Posterior cingulate gyrus (tissue), 11 donors: Measurements from ENCODE around the gene KCNH8.

ENCODE experiments used
- DNase-seq, 10 donors: peaks; one replicate each; pipeline versions ENCODE4 v3.0.0 to v3.0.0-alpha.2; 2020 to 2021; ENCODE audit warnings: mixed read lengths in 3 of 10
- intact Hi-C: fragments of 100-400 bp; cut with DNase I; formaldehyde crosslinking; loops from one replicate; pipeline ENCODE4 v1.15.1; 2023

The KCNH8 gene

GRCh38 chr3:19455546-19455945, 307.2 kb downstream of the KCNH8 start:
- no peak for DNase-seq
- intact Hi-C loops, result no loop called here

DNA sequence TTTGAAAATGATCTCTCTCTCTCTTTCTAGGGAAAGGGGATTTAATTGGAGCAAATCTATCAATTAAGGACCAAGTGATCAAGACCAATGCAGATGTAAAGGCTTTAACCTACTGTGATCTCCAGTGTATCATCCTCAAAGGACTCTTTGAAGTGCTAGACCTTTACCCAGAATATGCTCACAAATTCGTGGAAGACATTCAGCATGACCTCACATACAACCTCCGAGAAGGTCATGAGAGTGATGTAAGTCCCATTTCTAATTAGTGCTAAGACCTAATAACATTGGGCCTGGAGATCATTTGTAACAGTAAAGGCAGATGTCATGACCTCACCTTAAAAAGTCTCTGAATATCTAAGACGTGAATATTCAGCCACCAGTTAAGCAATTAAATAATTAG, 308.4 kb downstream of the KCNH8 start:
- intact Hi-C loops, result no loop called here
- DNase-seq, result no peak

GRCh38 chr3:19457449-19457848, 309.1 kb downstream of the KCNH8 start:
- no peak for DNase-seq
- intact Hi-C loops, result no loop called here

DNA sequence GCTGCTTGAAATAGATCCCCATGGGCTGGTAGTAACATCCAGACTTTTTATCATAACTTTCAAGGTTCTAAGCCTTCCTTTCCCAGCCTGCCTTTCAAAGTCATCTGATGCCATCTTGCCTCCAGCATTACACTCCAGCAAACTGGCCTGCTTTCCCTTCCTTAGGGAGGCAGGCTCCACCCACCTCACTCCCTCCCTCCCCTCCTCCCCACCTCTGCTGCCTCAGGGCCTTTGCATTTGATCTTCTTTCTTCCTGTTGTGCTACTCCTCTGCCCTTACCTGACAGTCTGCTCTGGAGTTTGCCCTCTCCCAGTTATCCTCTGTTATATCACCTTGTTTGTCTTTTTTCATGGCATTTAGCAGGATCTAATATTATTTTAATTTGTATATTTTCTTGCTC, 319.5 kb downstream of the KCNH8 start:
- intact Hi-C loops, result no loop called here
- no peak for DNase-seq

DNA sequence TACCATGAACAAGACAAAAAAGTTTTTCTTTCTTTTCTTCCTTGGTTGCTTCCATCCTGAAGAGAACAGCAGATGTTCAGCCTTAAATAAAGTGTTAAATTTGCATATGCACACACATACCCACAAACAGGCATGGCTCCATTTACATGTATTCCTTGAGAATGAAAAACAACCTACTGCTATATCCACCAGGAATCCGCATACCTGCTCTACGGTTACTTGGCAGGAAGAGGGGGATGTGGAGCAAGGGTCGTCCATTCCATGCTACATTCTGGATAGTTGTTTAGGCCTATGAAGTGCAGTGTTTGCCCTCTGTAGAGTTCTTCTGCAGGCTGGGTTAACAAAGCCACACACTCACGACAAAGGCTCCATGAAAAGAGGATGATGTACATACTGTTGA, 322.8 kb downstream of the KCNH8 start:
- intact Hi-C loops, result no loop called here
- no peak for DNase-seq

- intact Hi-C loops, result no loop called here
- peak in 1 of 10 donors; percentile 5 for DNase-seq
Measured at GRCh38 chr3:19473971-19474580, 325.8 kb downstream of the KCNH8 start.

GRCh38 chr3:19476281-19476680, 328.0 kb downstream of the KCNH8 start:
- intact Hi-C loops, result no loop called here
- no peak for DNase-seq

DNA sequence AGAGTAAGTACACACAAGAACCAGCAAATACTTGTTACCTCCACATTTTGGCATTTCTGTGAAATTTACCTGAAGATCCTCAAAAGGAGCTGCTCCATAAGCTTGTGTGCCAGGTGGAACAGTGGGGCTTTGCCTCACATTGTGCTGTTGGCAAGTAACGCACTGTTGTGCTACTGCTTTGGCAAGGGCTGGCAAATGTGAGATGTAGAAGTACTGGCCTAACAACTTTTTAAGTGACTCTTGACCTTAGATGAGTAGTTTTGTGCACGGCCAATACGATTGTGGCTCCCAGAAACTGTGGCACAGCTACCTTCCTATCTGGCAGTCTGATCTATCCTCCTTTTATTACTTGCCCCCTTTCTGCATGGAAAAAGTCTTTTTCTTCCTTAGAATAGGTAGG, 337.0 kb downstream of the KCNH8 start:
- DNase-seq, result peak in 1 of 10 donors; percentile 12
- intact Hi-C loops, result no loop called here

- no peak for DNase-seq
- intact Hi-C loops, result no loop called here
Measured at GRCh38 chr3:19487386-19487785, 339.1 kb downstream of the KCNH8 start.

- intact Hi-C loops, result no loop called here
- no peak for DNase-seq
Measured at GRCh38 chr3:19488939-19489338, 340.6 kb downstream of the KCNH8 start.

DNA sequence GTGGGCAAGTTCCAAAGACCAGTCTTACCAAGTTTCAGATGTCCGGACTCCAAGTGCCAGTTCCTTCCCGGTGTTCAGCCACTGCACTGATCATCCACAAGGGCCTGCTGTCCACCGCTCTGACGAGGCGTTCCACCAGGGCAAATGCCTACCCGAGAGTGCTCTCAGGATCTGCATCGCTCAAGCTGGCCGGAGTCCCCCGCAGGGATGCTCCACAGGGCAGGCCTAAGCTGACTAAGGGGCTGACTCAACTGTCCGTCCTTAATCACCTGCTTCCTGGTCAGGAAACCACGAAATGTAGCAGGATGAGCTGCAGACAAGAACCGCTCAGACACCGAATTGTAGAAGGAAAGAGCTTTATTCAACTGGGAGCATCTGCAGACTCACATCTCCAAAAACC, 341.6 kb downstream of the KCNH8 start:
- intact Hi-C loops, result no loop called here
- DNase-seq, result peak in 1 of 10 donors; percentile 62

DNA sequence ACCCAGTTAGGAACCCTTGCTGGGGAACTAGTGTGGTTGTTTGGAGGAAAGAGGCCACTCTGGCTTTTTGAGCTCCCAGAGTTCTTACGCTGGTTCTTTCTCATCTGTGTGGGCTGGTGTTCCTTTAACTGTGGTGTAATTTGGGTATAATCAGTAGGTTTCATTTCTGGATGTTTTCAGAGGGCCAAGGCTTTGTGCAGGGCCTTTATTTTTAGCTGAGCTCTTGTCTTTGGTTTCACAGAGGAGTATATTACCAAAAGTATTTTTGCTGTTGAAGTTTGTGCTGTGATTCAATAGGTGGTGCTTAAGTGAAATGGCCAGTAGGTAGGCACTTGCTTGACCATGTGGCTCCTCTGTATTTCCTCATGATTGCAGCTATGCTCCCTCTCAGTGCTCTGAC, 357.9 kb downstream of the KCNH8 start:
- intact Hi-C loops, result no loop called here

GRCh38 chr3:19522305-19522704, 374.0 kb downstream of the KCNH8 start:
- no peak for DNase-seq

More for the DNA sequence above, 357.9 kb downstream of the KCNH8 start:
- no peak for DNase-seq

GRCh38 chr3:19526071-19526470, 377.8 kb downstream of the KCNH8 start:
- intact Hi-C loops, result no loop called here
- DNase-seq, result no peak

More at GRCh38 chr3:19522305-19522704, 374.0 kb downstream of the KCNH8 start:
- intact Hi-C loops, result no loop called here

- DNase-seq, result no peak
- intact Hi-C loops, result no loop called here
Measured at GRCh38 chr3:19527746-19528145, 379.4 kb downstream of the KCNH8 start.

GRCh38 chr3:19531426-19531825, 383.1 kb downstream of the KCNH8 start:
- no peak for DNase-seq
- intact Hi-C loops, result no loop called here

DNA sequence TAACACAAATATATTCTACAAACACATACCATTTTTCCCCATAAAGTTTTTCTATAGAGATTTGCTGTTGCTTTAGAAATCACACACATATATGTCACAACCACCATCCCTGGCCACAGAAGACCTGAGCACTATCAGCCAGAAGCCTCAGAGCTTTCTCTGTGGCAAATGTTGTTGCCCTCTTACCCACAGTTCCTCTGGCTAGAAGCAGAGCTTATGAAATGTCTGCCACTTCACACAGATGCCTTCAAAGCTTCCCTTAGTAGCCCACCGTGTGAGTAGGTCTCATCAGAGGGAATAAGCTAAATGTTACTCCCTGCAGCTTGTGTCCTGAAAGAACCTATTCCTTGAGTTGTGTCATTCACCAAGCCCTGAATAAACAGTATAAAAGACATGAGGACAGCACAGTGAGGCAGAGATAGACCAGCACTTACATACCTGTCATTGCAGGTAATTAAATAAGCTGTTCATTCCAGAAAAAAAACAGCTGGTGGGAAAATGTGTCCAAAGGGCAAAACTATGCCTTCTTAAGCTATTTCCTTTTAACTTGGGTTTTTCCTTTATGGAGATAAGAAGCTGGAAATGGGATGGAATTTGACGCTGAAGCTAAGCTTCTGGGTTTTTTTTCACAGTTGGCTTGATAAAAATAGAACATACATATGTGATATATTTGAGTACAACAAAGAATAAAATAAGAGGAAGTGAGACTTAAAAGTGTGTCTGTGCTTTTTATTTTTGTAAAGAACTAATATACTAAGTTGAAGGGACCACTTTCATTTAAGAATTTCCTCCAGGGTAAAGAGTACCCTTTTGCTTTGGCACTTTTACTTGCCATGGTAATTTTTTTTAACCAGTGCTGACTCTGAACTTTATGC, 391.4 kb downstream of the KCNH8 start:
- no peak for DNase-seq
- intact Hi-C loops, result loop anchor here (5.0 to 10.0 kb wide), 2 partner anchors 192 to 325 kb away; no protein-coding TSS in a partner anchor

DNA sequence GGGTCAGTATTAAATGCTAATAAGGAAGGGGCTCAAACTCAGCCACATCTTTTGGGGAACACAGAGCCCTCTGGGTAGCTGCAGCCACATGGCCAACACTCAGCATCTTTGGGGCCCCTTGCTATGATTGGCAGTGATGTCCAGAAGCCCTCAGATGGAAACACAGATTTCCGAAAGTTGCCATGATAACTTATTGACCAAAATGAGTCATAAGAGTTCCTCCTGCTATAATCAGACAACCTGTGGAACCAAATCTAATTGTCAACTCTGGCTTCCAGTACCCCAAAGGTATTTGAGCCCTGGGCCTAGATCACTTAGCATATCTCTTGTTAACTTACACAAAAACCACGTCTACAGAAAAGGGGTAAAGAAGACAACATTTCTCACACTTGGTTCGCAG, 392.2 kb downstream of the KCNH8 start:
- intact Hi-C loops, result loop anchor here (5.0 to 10.0 kb wide), 2 partner anchors 193 to 324 kb away; no protein-coding TSS in a partner anchor
- no peak for DNase-seq

DNA sequence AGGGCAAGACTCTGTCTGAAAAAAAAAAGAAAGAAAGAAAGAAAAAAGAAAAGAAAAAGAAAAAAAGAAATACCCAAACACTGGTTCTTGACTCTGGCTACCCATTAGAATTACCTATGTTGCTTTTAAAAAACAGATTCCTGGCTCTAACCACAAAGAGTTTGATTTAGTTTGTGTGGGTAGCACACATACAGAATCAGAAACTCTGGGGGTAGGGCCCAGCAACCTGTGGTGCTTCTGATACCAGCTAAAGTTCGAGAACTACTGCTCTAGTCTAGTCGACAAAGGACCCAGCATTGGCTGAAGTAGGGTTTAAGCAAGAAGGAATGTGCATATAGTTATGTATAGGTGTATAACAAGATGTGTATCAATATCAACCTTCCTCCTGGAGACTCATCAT, 393.0 kb downstream of the KCNH8 start:
- no peak for DNase-seq
- intact Hi-C loops, result loop anchor here (5.0 to 10.0 kb wide), 2 partner anchors 194 to 324 kb away; no protein-coding TSS in a partner anchor

DNA sequence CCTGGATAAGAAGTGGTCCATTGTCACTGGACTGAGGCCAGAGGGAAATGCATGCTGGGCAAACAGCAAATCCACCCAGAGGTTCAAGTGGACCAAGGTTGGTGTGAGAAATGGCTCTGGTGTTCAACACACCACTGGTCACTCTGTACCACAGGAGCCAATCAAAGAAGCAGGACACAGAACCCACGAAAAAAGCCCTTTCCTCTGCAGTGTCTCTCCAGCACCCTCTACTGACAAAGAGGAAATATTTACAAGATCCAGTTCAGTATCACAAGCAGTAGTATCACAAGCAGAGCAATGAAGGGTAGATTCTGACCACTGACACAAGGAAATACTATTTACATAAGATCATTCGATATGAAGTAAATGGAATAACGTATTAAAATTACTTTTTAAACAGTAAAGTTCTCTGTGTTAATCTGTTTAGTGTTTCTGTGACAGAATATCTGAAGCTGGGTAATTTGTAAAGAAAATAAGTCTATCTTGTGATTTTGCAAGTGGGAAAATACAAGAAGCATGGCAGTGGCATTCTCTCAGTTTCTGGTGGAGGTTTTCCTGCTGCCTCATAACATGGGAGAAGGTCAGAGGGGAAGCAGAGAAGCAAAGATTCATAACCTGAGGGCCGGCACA, 395.0 kb downstream of the KCNH8 start:
- intact Hi-C loops, result loop anchor here (5.0 to 10.0 kb wide), 2 partner anchors 196 to 321 kb away; no protein-coding TSS in a partner anchor
- DNase-seq, result peak in 1 of 10 donors; percentile 12
